Thyroid gland (tissue), 4 donors: ENCODE measurements around the gene CAMK1D. TPM values are rescaled to one million over a fixed set of nuclear protein-coding genes. Genes with fewer than 3 reads are reported as not detected.
A peak's percentile ranks its signal among the peaks of the same experiment; 100 is the strongest.

Experiments used
- DNase-seq, 2 donors: peaks; one replicate each; pipeline ENCODE4 v3.0.0-alpha.2; 2019
- H3K27ac ChIP-seq, 3 donors: fragments of 200-600 bp; sonication (generic); 1 replicate in 2 of 3; 2 replicates in 1 of 3; pipeline ENCODE4 v1.5.1; 2016 to 2019; ENCODE audit warnings: mild to moderate bottlenecking in 1 of 3, moderate library complexity in 1 of 3
- H3K27me3 ChIP-seq: fragments of 200-600 bp; sonication (generic); one replicate; pipeline ENCODE4 v1.5.1; 2019
- H3K36me3 ChIP-seq, 2 donors: fragments of 200-600 bp; sonication (generic); one replicate each; pipeline ENCODE4 v1.5.1; 2016 to 2019
- H3K4me1 ChIP-seq, 2 donors: fragments of 200-600 bp; sonication (generic); one replicate each; pipeline ENCODE4 v1.5.1; 2017 to 2019
- H3K4me3 ChIP-seq, 3 donors: fragments of 200-600 bp; sonication (generic); replicated peaks in 1 of 3; 1 replicate in 2 of 3; 2 replicates in 1 of 3; pipeline ENCODE4 v1.5.1; 2016; ENCODE audit warnings: mild to moderate bottlenecking in 1 of 3
- H3K9me3 ChIP-seq: fragments of 200-600 bp; sonication (generic); one replicate; pipeline ENCODE4 v1.5.1; 2017
- CTCF ChIP-seq, 6 experiments: fragments of 200-600 bp in 3 of 6; fragments of 450-650 bp in 3 of 6; sonication (generic) in 3 of 6; IDR thresholded peaks; one replicate each; pipeline ENCODE4 v1.5.1; 2016 to 2019; ENCODE audit warnings: antibody characterized with exemption in 6 of 6, mild to moderate bottlenecking in 2 of 6, inconsistent platforms in 1 of 6, moderate library complexity in 1 of 6
- POLR2A ChIP-seq, 2 donors: fragments of 450-650 bp; IDR thresholded peaks; one replicate each; pipeline ENCODE4 v1.6.1; 2017; ENCODE audit warnings: antibody characterized with exemption in 2 of 2, mild to moderate bottlenecking in 2 of 2, moderate library complexity in 1 of 2
- WGBS, 2 donors: methylation state at CpG; one replicate each; pipeline ENCODE4 v1.1.5; 2017; 5-methylcytosine and 5-hydroxymethylcytosine counted together
- intact Hi-C: fragments of 100-400 bp; cut with DNase I; formaldehyde crosslinking; loops from one replicate; pipeline ENCODE4 v1.15.1; 2023
- total RNA-seq, 4 donors: library from RNA; depleted of rRNA; stranded (reverse); fragments of >200 nt; gene quantifications; one replicate each; pipeline ENCODE4 v1.2.3, GENCODE V29; 2016

CAMK1D gene
- total RNA-seq, 4 donors from 2014 or later: 12.2 to 29.6 (median 17.4) TPM

GRCh38 chr10:12448729-12449391, 99.5 kb downstream of the CAMK1D start:
- intact Hi-C loops: no loop called here
- peak overlapping the region; percentile 4 to 54 (median 48) for H3K27ac ChIP-seq
- H3K4me1 ChIP-seq: peaks cover 7 to 18% of the 10 kb centered on the region in 2 donors
- no peak for TF ChIP-seq CTCF (IDR thresholded peaks at IDR 0.05)
- no peaks in the 10 kb centered on the region for H3K36me3 ChIP-seq
- 75 to 82% methylated on average over 18 of the region's 18 CpGs for WGBS, 2 donors
- H3K9me3 ChIP-seq: no peaks in the 10 kb centered on the region
- no peaks in the 10 kb centered on the region for H3K27me3 ChIP-seq
- H3K4me3 ChIP-seq: no peak overlapping the region
- DNase-seq: peak in 1 of 2 donors; percentile 28

GRCh38 chr10:12455318-12455717, 106.0 kb downstream of the CAMK1D start:
- TF ChIP-seq CTCF (IDR thresholded peaks at IDR 0.05) (no peak), POLR2A (IDR thresholded peaks at IDR 0.05) (no peak)
- 93 to 97% methylated on average over 5 of the region's 5 CpGs for WGBS, 2 donors
- no peaks in the 10 kb centered on the region for H3K36me3 ChIP-seq

GRCh38 chr10:12455766-12456165, 106.4 kb downstream of the CAMK1D start:
- DNase-seq: no peak
- no peaks in the 10 kb centered on the region for H3K27me3 ChIP-seq
- intact Hi-C loops: no loop called here
- 74 to 81% methylated on average over 4 of the region's 4 CpGs for WGBS, 2 donors
- no peaks in the 10 kb centered on the region for H3K9me3 ChIP-seq
- H3K36me3 ChIP-seq: no peaks in the 10 kb centered on the region
- no peak for TF ChIP-seq POLR2A (IDR thresholded peaks at IDR 0.05)
- TF ChIP-seq CTCF (IDR thresholded peaks at IDR 0.05): no peak
- peaks cover 0 to 5% of the 10 kb centered on the region in 2 donors for H3K4me1 ChIP-seq
- H3K4me3 ChIP-seq: no peak overlapping the region
- H3K27ac ChIP-seq: no peak overlapping the region

More at GRCh38 chr10:12455318-12455717, 106.0 kb downstream of the CAMK1D start:
- Histone ChIP-seq H3K27ac (no peak overlapping the region), H3K4me1 (peaks cover 0 to 5% of the 10 kb centered on the region in 2 donors), H3K27me3 (no peaks in the 10 kb centered on the region), H3K4me3 (no peak overlapping the region), H3K9me3 (no peaks in the 10 kb centered on the region)
- intact Hi-C loops: no loop called here
- no peak for DNase-seq

GRCh38 chr10:12459340-12459739, 110.0 kb downstream of the CAMK1D start:
- no peaks in the 10 kb centered on the region for H3K36me3 ChIP-seq
- H3K4me1 ChIP-seq: peaks cover 0 to 5% of the 10 kb centered on the region in 2 donors
- H3K4me3 ChIP-seq: no peak overlapping the region
- no peaks in the 10 kb centered on the region for H3K9me3 ChIP-seq
- intact Hi-C loops: no loop called here
- no peaks in the 10 kb centered on the region for H3K27me3 ChIP-seq
- no peak for DNase-seq
- H3K27ac ChIP-seq: no peak overlapping the region
- 88 to 92% methylated on average over 4 of the region's 4 CpGs for WGBS, 2 donors
- TF ChIP-seq CTCF (IDR thresholded peaks at IDR 0.05) (no peak), POLR2A (IDR thresholded peaks at IDR 0.05) (no peak)

- intact Hi-C loops: no loop called here
- H3K27ac ChIP-seq: no peak overlapping the region
- no peak overlapping the region for H3K4me3 ChIP-seq
- peaks cover 0 to 5% of the 10 kb centered on the region in 2 donors for H3K4me1 ChIP-seq
- TF ChIP-seq POLR2A (IDR thresholded peaks at IDR 0.05) (no peak), CTCF (IDR thresholded peaks at IDR 0.05) (no peak)
- no peaks in the 10 kb centered on the region for H3K9me3 ChIP-seq
- H3K36me3 ChIP-seq: no peaks in the 10 kb centered on the region
- WGBS, 2 donors: 66 to 73% methylated on average over 6 of the region's 6 CpGs
- H3K27me3 ChIP-seq: no peaks in the 10 kb centered on the region
- DNase-seq: no peak
These were observed 110.4 kb downstream of the CAMK1D start for GRCh38 chr10:12459762-12460161.
